ENCODE data around the gene OR2F2.

The OR2F2 gene

GRCh38 chr7:143914938-143915652, 19.9 kb upstream of the OR2F2 start:
- no peak for DNase-seq

- DNase-seq: no peak
These were observed 10.2 kb upstream of the OR2F2 start for GRCh38 chr7:143924851-143925250.

GRCh38 chr7:143929224-143929920, 5.7 kb upstream of the OR2F2 start:
- DNase-seq: no peak

GRCh38 chr7:143931739-143932138, 3.3 kb upstream of the OR2F2 start:
- no peak for DNase-seq

GRCh38 chr7:143936087-143937009, 1.3 kb downstream of the OR2F2 start:
- DNase-seq: no peak

GRCh38 chr7:143938379-143939243, 3.6 kb downstream of the OR2F2 start:
- DNase-seq: no peak

- no peak for DNase-seq
These were observed 10.4 kb downstream of the OR2F2 start for GRCh38 chr7:143945423-143945822.

- no peak for DNase-seq
These were observed 12.1 kb downstream of the OR2F2 start for GRCh38 chr7:143947111-143947510.

GRCh38 chr7:143948733-143949132, 13.7 kb downstream of the OR2F2 start:
- no peak for DNase-seq

GRCh38 chr7:143953421-143953820, 18.4 kb downstream of the OR2F2 start:
- DNase-seq: no peak

GRCh38 chr7:143954135-143954534, 19.1 kb downstream of the OR2F2 start:
- DNase-seq: no peak

GRCh38 chr7:143954544-143954943, 19.5 kb downstream of the OR2F2 start, which contains the start of gene OR2F1:
OR2F1 (plus strand) TSS chr7:143954844; CDS start chr7:143959971, 5,127 bp downstream.
- DNase-seq: no peak

- DNase-seq: no peak
These were observed 23.7 kb downstream of the OR2F2 start for GRCh38 chr7:143958781-143959180.

- no peak for DNase-seq
These were observed 26.0 kb downstream of the OR2F2 start for GRCh38 chr7:143960813-143961610.

- no peak for DNase-seq
These were observed 30.2 kb downstream of the OR2F2 start for GRCh38 chr7:143965280-143965679.

- DNase-seq: no peak
These were observed 32.4 kb downstream of the OR2F2 start for GRCh38 chr7:143967398-143967797.

- no peak for DNase-seq
These were observed 38.9 kb downstream of the OR2F2 start for GRCh38 chr7:143973870-143974416.

GRCh38 chr7:143974459-143974858, 39.4 kb downstream of the OR2F2 start:
- no peak for DNase-seq

- DNase-seq: no peak
These were observed 40.6 kb downstream of the OR2F2 start for GRCh38 chr7:143975617-143976016.

- no peak for DNase-seq
These were observed 43.6 kb downstream of the OR2F2 start for GRCh38 chr7:143978585-143978984.

- DNase-seq: no peak
These were observed 44.3 kb downstream of the OR2F2 start for GRCh38 chr7:143979359-143979758.
